HG03521 (cell line): ENCODE results near the gene PLCXD3.

Source experiments
- ATAC-seq: cut with Tn5 transposase; IDR thresholded peaks from one replicate; pipeline ENCODE4 v1.9.1; 2021; ENCODE audit warnings: mild to moderate bottlenecking, moderate library complexity; ENCODE audit not compliant: unreplicated experiment

PLCXD3 gene

DNA sequence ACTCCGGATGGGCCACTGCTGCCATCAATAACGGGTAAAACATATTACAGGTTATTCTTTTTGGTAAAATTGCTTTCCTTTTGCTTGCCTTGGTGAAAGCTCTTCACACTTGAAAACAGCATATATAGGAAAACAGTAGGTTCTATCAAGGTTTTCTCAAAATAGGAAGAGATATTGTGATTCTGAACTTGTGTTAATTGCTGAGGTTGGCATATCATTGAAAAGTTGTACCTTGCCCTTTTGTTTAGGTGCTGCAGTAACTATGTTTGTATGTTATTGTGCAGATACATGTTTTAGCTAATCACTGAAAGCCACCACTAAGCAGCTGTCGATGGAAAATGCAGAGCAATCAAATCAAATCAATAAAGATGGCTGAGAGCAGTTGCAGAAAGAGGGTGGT is 219.1 kb downstream of the PLCXD3 start:
- ATAC-seq: no peak

DNA sequence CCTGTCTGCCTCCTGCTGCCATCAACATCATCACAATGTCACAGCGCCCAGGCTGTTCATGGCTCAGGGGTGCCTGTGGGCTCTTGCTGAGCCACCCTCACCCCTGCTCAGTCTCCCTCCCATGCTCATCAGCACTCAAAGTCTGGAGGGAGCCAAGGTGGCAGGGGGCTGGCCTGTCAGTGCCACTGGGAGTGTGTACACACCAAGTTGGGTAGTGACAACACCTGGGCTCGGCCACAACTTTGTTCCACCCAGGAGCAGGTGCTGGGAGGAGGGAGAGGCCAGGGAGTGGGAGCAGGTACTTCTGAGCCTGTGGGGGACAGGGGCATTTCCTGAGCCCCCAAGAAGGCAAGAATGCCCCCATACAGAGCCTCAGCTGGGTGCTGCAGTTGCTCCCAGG is 219.6 kb downstream of the PLCXD3 start:
- ATAC-seq: no peak

GRCh38 chr5:41289970-41290464 is 220.4 kb downstream of the PLCXD3 start:
- ATAC-seq: no peak

DNA sequence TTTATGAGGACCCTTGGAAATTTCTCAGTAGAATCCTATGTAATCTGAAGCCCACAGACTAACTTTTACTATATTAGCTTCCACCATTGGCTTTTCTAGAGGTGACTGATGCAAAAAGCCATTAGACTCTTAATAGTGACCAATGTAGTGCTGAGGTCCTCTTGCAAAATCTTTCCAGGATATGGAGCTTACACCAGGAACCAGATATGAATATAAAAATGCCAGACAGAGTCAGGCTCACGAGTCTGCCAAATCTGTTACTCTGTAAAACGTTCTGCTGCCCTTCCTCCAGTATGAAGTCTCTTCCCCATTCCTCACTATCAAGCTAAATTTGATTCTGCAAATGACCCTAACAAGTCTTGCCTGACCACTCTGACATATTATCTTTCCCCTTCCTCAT is 223.7 kb downstream of the PLCXD3 start:
- no peak for ATAC-seq

DNA sequence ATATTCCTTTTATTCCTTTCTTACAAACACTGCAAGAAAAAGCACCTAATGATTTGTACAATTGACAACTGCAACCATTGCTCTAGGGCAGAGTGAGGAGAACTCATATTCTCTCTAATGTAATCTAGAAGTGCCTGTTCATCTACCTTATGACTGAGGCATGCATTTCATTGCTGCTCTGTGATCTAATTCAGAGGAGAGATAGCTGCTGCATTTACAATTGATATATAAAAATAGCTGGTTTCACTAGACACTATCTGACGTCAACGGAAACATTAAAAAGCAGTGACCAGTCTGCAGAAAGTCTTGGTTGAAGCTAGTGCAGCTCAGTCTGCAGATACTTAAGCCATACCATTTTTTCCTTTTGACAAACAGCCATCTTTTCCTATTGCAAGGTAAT is 224.2 kb downstream of the PLCXD3 start:
- no peak for ATAC-seq

DNA sequence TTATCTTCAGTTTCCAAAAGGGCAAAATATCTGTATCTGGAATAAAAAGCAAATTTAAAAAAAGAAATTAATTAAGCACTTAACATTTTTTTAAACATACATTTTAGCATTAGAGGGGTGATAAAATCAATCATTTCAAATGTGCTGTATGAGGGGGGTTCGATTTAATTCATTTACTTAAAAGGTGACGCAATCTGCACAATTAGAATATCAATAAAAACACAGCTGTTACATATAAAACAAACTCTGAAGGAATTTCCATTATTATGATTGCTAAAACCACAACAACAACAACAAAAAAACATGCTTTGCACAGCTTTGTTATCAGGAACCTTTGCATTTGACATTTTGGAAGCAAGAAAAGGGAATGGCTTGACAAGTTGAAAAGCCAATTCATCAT is 225.5 kb downstream of the PLCXD3 start:
- ATAC-seq: no peak

GRCh38 chr5:41281215-41281810 is 229.1 kb downstream of the PLCXD3 start:
- no peak for ATAC-seq

- no peak for ATAC-seq
These were observed 231.4 kb downstream of the PLCXD3 start for GRCh38 chr5:41279040-41279439.

- ATAC-seq: no peak
These were observed 232.7 kb downstream of the PLCXD3 start for GRCh38 chr5:41277476-41278245.

GRCh38 chr5:41275813-41276512 is 234.4 kb downstream of the PLCXD3 start:
- peak; percentile 68 for ATAC-seq

- no peak for ATAC-seq
These were observed 239.8 kb downstream of the PLCXD3 start for GRCh38 chr5:41270423-41271251.

DNA sequence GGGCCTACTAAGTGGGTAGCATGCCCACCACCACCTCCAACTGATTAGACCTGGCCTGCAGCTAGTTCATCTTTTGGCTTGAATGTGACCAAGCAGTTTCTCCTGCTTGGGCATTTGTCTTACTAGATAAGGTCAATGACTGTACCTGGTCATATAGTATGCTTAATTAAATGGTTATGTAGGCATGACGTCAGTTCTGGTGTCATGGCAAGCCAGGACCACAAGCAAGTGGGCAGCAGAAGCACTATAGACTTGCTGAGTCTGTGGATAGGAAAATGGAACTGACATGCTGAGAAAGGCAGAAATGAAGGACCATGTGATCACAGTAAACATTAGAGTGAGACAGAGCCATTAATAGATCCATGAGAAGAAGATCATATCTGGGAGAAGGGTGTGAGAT is 241.5 kb downstream of the PLCXD3 start:
- ATAC-seq: no peak

GRCh38 chr5:41266377-41266776 is 244.0 kb downstream of the PLCXD3 start:
- ATAC-seq: no peak

DNA sequence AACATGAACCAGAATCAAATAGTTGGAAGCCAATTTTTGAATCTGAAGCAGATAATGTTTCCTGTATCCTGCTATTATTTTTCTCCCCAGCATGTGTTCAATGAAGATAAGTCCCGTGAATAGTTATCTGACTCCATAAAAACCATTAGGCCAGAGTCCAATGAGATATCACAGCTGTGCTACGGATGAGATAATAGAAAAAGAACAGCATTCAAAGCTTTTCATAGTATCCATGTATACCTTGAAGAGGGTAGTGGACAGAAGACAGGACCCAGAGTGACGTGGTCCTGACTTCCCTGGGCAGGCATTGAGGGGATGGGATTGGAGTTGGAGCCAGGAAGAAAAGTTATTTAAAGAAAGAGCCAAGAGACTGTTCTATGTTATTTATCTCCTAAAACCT is 246.4 kb downstream of the PLCXD3 start:
- no peak for ATAC-seq

GRCh38 chr5:41263335-41263734 is 247.1 kb downstream of the PLCXD3 start:
- no peak for ATAC-seq
